Fibroblast of skin of abdomen (primary cell): ENCODE measurements around the gene DPF3.

Experiments used
- DNase-seq: peaks from one replicate; pipeline ENCODE4 v3.0.0-alpha.2; 2013

DPF3 gene

DNA sequence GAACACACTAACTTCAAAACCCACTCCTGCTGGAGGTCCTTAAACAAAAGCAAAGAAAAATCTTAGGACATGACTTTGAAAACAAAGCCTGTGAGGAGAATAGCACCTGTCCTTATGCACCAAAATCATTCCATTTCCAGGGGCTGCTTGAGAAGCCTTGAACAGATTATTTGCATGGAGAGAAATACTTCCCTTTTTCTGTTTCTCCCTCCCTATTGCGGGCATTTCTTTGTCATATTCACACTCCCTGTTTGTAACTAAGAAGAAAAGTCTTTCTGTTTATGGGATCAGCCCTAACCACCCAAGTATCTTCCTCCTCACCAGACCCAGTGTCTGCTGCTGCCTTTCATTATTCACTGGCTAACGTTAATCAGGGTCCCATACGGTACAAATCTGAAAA lies 218.8 kb downstream of the DPF3 start:
- DNase-seq, result no peak

DNA sequence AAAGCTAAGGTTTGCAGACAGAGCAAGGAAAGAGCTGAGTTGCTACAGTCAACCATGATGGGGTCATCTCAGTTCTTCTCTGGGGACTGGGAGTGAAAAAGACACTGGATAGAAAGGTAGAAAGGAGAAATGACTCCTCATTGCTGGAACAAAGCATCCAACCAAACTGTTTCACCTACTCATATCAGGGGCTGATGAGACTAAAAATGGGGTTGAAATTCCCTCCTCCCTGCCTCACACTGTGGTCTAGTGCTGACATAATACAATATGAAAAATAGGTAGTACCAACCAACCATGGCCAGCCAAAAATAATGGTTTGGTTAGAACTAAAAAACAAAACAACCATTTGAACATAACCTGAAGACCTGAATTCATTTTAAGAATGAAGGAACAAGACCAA lies 220.7 kb downstream of the DPF3 start:
- no peak for DNase-seq

- DNase-seq, result peak; percentile 84
Observed at GRCh38 chr14:72666610-72667009, 227.3 kb downstream of the DPF3 start.

DNA sequence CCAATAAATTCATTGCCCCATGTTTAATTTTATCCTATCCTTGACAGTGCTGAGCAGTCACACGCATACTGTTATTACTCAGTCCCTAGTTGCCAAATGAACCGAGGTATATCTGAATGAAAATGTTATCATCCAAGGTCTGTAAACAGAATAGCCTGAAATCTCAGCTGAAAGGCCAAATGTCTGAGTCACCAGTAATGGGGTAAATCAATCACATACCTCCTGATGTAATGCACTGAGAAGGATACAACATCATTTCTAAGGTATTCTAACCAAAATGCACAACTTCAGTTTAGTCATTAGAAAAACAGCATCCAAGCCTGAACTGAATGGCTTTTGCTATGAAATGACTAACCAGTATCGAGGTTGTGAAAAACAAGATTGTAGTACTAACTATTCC lies 228.6 kb downstream of the DPF3 start:
- peak; percentile 98 for DNase-seq

GRCh38 chr14:72664651-72665050 lies 229.2 kb downstream of the DPF3 start:
- no peak for DNase-seq

GRCh38 chr14:72663956-72664650 lies 229.8 kb downstream of the DPF3 start:
- no peak for DNase-seq

- DNase-seq, result no peak
Observed at GRCh38 chr14:72663076-72663487, 230.8 kb downstream of the DPF3 start.

GRCh38 chr14:72662214-72662613 lies 231.7 kb downstream of the DPF3 start:
- DNase-seq, result no peak

GRCh38 chr14:72657214-72657921 lies 236.5 kb downstream of the DPF3 start:
- no peak for DNase-seq

DNA sequence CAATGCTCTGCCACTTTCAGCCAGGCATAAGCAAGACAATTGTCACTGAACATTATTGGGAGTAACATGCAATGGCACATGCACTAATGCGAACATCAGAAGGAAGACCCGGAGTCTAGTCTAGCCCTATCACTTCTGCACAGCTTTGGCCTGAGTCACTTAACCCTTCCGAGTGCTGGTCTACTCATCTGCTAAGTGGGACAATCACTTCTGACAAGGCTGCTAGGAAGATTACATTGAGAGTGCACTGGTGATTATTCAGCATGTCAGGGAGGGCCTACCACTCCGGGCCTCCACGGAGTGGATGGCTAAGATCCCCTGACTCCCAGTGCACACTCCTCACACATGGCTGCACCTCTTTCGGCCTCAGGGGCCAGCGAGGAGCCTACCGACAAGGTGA lies 240.9 kb downstream of the DPF3 start:
- no peak for DNase-seq

GRCh38 chr14:72652179-72652578 lies 241.7 kb downstream of the DPF3 start:
- peak; percentile 79 for DNase-seq

DNA sequence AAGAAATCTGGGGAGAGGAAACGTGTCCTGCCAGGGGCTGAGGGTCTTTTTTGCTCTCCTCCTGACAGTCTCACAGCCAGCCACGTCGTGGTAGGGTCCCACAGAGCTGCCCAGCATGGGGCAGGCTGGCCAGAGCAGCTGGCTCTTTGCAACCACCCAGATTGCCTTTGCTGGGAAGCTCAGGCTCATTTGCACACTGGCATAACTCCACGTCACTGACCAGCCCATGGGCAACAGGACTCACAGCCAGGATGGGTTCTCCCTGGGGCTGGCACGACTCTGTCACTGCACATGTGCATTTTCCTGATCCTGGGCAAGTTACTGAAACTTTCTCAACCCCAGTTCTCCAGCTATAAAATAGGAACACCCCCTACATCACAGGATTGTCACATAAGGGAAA lies 242.2 kb downstream of the DPF3 start:
- DNase-seq, result no peak

DNA sequence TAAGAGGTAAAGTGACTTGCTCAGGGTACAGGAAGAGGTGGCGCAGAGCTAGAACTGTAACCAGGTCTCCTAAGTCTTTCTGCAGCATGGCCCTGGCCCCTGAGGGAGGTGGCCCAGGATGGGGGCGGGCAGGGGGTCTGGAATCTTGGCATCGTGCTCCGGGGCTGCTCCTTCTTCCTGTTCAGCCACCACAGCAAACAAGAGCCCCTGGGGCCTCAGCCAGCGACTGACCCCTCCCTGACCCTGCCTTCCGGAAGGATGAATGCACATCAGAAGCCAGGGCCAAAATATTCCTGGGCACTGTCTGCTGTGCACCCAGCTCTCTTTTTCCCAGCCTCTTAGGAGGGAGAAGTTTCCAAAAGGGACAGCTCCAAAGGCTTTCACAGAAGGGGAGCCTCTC lies 242.8 kb downstream of the DPF3 start:
- peak; percentile 46 for DNase-seq

DNA sequence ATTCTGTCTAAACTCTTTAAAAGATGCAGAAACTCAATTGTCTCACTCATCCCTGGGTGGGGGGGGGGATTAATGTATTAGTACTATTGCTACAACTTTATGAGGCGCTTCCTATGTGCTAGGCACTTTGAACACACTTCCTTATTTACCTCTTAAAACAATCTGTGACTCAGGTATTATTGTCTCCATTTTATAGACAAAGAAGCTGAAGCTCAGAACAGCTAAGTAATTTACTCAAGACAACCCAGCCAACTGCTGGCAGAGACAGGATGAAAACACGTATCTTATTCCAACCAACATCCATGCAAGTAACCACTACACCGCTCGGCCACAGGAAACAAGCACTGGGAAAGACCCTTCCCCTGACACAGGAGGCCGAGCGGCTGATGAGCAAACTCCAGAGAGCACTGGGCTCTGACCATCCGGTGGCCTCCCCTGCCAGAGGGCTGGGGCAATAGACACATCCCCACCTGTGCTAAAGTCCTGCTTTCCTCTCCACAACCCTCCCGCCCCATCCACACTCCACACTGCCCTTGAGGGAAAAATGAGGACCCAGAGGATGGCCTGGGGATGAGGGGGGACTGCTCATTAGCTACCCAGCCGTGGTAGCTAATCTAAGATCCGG lies 244.2 kb downstream of the DPF3 start:
- no peak for DNase-seq

DNA sequence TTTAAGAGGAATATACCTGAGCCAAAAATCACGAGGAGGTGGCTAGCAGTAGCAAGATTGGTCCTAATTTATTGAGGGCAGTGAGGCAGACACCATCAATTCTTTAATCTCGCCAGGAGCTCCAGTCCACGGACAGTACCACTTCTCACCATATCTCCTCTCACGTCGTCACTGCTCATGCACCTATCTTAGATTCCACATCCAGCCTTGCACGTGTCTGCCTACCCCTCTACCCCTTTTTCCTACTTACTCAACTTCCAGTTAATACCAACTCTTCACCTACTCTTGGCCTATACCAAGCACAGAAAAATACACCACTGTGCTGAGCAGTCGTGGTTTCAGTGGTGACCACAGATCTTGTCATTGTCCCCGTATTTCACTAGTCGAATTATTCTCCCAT lies 246.1 kb downstream of the DPF3 start:
- DNase-seq, result no peak

DNA sequence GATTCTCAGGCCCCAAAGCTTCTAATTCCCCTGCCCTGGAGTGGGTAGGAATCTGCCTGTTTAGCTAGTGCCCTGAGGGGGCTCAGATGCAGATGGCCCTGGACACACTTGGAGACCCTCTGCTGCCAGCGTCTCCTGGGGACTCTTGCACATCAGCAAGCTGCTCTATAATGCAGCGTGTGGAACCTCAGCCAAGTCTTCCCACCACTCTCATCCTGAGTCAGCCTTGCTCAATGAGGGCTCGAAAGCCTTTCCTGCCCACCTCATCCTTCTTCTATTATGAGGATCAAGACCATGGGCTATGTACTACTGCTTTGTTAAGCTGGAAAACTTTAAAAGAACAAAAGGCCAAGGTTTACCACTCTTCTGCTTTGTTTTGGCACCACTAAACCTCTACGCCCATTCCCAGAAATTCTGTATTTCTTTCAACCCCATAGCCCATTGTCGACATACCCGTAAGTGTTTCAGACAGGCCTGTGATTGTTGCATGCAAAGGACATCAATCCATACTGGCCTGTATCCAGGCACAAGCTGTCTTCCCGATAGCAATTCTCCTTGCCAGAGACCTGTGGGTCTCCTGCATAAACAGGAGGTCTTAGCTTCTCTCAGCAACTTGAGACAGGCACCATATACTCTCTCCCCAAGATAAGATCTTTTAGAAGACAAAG lies 246.9 kb downstream of the DPF3 start:
- peak; percentile 76 for DNase-seq

DNA sequence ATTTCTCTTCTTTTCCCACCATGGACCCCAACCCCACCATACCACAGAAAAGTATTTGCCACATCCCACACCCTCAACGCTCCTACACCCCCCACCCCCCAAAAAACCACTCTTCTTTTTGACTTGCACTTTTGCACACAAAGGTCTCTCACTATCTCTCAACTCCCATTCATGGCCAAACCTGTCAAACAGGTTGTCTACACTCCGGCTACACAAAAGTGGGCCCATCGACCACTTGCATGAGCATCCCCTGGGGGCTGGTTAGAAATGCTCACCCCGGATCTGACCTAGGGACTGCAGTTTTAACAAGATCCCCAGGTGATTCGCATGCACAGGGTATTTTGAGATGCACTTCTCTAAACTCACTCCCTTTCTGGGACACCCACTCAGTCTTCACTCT lies 248.2 kb downstream of the DPF3 start:
- no peak for DNase-seq

DNA sequence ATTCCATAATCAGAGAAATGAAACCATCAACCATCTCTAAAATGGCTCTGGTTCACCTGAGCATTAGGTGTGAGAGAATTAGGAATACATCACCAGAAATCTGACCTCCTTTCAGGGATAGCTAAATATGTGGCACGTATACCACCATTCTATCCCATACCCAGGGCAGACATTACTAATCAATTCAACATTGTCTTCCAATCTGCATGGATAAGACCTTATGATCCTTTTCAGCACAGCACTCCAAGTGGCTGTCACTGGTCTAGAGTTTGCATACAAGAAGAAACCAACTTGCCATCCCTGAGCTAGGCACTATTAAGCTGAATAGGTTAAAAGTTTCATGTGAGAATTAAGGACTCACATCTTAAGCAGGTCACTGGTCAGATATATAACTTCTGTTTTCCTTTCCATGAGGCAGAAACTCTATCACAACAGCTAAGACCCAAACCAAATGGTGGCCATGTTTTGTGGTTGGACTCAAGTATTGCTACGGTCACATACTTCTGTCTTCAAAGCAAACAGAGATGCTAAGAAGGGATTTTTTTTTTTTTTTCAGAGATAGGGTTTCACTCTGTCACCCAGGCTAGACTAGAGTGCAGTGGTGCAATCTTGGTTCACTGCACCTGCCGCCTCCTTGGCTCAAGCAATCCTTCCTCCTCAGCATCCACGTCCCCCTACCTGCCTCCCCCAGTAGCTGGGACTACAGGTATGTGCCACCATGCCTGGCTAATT lies 249.0 kb downstream of the DPF3 start:
- no peak for DNase-seq

GRCh38 chr14:72644038-72644437 lies 249.9 kb downstream of the DPF3 start:
- DNase-seq, result no peak

- DNase-seq, result peak; percentile 98
Observed at GRCh38 chr14:72643317-72643801, 250.5 kb downstream of the DPF3 start.

DNA sequence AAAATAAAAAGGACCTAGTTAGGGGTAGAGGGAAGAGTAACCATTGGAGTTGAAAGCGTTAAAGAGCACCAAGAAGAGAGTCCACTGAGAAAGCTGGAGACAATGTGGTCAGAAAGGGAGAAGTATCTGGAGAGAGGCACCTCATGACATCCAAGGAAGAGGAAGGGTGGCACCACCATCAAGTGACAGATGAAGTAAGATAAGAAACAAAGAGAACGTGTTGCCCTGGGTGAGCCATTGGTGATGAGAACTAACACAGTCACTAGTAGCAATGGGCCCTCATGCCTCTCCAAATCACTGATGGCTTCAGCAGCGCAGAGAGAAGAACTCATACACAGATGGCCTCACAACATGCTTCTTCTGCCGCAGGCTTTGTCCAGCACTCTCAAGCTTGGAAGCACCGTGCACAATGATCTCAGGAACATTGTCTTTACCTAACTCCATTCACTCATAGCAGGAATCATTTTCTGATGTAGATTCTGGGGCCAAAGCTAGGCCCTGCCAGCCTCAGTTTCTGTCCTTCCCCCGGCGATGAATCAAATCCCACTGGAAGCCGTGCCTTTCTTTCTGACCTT lies 252.9 kb downstream of the DPF3 start:
- DNase-seq, result no peak

GRCh38 chr14:72638021-72638420 lies 255.9 kb downstream of the DPF3 start:
- DNase-seq, result peak; percentile 75
